Parietal lobe (tissue), 1 donor: Measurements from ENCODE around the gene DMRTA2. TPM values are rescaled to one million over a fixed set of nuclear protein-coding genes. Genes with fewer than 3 reads are reported as not detected.

Experiments
- total RNA-seq: library from RNA; depleted of rRNA; stranded (reverse); fragments of >200 nt; gene quantifications from one replicate; pipeline ENCODE4 v1.2.3, GENCODE V29; 2014

Gene DMRTA2
- 5.3 TPM for total RNA-seq

GRCh38 chr1:50422946-50423669 is at the start of gene DMRTA2:
TSS of gene DMRTA2 (minus strand) at chr1:50423443. CDS start at chr1:50421536, 1,907 bp downstream.

